GM21786 (cell line): Measurements from ENCODE around the gene ST3GAL3.
"Not testable (repeated sequence)": the region's sequence is repeated elsewhere in the genome, so short reads cannot be mapped to it uniquely, and the experiment has no call there.

Experiments
- ATAC-seq: cut with Tn5 transposase; IDR thresholded peaks from one replicate; pipeline ENCODE4 v1.9.1; 2021; ENCODE audit not compliant: unreplicated experiment

The ST3GAL3 gene

DNA sequence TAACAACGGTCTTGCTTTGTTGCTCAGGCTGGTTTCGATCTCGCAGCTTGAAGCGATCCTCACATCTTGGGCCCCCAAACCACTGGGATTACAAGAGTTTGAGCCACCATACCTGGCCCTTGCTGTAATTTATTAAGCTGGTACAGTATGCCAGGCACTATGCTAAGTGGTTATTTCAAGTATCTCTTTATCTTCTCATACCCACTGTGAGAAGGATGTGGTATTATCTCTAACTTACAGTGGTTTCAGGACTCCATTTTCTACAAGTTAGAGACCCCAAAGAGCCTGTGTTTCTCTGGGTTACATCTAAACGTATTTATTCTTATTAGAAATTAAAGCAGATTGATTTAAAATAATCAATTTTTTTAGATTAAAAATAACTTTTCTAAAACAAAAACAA, 8.1 kb upstream of the ST3GAL3 start:
- ATAC-seq: no peak

DNA sequence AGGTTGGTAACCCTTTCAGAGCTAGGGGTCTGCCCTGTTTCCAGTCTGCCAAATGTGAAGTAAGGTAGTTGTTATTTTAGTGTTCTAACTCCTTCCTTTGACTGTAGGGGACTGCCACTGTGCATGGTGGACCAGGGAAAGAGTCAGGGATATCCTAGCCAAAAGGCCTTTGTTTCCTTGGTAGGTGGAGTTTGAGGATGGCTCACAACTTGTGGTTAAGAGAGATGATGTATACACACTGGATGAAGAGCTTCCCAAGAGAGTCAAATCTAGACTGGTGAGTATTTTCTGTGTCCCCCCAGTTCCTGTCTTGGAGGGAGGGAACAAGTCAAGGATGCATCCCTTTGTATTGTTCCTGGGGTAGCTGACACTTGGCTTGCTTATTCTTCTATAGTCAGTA, 3.5 kb upstream of the ST3GAL3 start:
- no peak for ATAC-seq

DNA sequence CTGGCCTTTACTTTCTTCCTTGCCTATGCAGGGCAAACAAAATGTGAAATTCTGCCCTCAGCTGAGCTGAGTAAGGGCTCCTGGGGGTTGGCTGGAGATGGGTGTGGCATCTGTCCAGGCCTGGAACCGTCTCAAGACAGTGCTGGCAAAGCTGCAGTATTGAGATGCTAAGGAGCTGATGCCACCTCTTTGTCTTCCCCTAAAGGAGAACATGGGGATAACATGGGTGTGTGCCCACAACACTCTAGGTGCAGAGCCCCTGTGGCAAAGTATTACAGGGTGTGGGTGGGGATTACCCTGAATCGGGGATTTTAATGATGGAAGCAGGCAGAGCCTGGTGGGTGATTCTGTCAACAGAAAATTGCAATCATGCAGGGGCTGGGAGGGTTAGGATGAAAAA, 2.5 kb upstream of the ST3GAL3 start:
- ATAC-seq: no peak

DNA sequence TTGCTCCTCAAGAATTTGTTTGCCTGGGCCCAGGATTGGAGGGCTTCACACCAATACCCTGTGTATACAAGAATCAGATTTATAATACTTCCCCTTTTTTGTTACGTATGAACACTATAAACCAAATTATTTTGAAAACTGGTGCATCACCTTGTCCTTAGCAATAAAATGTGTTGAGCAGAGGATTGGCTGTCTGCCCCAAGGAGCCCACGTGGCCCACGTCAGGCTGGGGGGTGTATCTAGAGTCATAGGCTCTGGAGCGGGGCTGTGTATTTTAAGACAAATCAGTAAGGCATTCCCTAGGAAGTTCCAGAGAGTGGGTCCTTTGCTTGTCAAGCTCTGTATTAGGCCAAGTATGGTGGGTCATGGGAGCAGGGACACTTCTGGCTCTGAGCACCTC, 2.0 kb upstream of the ST3GAL3 start:
- ATAC-seq: no peak

DNA sequence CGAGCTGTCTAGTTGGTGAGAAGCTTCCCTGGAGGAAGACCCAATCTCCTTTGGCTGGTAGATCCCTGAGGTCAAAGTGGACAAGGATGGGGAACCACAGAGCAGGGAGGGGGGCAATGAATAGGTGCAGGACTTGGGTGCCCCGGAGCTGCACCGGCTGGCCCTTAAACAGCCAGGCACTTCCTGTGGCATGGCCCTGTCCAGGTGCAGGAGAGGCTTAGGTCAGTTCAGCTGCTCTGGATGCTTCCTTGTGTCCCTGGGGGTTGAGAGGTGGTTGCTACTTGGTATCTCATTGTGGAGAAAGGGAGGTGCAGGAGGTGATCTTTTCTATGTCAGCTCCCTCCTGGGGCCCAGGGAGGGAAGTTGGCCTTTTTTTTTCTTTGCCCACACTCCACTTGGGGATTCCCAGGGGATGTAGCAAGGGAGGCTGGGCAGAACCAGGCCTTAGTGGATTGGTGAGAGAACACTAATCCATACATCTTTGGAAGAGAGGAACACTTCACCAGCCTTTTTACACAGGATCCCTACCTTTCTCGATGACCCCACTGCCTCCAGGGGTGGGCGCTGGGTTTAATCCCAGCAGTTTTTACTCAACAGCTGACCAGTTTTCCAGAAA, 1.2 kb upstream of the ST3GAL3 start:
- ATAC-seq: no peak

GRCh38 chr1:43706598-43707189, 642 bp upstream of the ST3GAL3 start:
- peak; percentile 2 for ATAC-seq

DNA sequence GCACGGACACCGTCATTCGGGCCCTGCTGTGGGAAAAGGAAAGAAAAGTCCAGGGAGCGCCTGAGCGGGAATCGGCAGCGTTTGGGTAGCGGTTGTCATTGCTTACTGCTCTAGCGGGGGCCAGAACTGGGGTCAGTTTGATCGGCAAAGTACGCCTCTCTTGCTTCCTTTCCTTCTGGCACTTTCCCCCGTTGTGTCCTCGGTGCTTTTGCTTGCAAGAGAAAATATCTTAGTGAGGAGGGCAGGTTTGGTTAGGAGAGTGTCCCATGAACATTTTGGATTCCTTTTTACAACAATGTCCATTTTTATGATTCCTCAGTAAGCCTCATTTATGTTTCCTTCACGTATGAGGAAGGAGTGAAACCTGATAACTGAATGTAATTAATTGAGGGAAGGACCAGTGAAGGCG, 670 bp downstream of the ST3GAL3 start:
- no peak for ATAC-seq

GRCh38 chr1:43711049-43711448, 3.7 kb downstream of the ST3GAL3 start:
- ATAC-seq: no peak

DNA sequence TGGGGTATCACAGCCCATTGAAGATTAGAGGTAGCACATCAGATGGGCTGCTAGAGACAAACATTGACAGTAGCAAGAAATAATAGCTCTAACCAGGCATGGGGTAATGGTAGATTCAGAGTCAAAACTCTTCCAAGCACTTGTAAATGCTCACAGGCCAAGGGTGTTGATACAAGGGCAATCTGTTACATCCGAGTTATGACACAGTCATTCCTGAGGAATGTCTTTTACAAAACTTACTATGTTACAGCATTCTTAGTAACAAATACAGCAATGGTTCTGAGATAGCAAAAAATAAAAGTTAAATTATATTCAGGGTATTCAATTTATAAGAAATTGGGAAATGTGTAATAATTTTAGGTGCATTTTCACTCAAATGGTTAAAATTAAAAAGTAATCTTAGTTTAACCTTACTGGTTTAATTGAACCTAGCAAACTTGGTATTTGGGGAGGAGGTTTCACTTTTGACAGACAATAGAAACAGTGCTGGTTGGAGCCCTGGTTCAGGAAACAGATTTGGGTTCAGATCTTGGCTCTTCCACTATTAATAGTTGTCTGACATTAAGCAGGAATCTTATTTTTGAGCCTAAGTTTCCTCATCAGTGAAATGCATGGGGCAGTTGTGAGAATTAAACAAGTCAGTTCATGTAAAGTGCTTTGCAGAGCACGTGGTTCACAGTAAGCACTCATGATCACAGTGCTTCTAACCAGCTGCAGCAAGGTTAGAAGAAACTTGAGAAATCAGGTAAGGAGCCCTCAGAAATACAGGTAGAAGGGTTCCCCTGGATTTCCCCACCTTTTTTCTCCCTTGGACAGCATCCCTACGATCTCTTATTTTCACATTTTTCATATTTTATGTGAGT, 4.4 kb downstream of the ST3GAL3 start:
- ATAC-seq: no peak

DNA sequence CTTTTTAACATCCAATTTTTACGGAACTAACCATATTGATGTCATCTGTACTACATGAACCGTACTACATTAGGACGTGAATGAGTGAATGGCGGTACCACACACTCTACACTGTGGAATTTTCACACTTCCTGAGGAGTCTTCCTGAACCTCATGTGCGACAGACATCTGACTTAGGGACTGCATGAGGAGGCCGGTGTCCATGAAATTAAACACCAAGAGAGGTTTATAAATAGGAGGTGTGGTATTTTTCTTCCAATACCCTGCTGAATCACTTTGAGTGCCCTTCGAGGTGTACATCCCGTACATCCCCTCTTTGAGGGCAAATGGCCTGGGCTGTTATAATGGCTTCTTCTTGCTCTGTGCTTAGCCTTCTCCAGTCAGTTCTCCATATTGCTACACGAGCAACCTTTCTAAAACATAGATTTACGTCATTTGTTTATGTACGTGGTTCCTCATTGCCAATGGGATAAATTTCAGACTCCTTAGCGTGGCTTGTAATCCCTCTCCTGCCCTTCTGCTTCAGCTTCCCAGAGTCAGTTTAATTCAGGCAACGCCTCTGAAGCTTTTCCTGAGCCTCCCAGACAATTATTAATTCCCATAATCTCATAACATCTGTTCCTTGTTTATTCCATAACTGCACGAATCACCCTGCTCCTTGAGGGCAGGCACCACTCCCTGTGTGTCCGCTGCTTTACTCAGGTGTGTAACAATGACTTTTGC, 9.4 kb downstream of the ST3GAL3 start:
- no peak for ATAC-seq

DNA sequence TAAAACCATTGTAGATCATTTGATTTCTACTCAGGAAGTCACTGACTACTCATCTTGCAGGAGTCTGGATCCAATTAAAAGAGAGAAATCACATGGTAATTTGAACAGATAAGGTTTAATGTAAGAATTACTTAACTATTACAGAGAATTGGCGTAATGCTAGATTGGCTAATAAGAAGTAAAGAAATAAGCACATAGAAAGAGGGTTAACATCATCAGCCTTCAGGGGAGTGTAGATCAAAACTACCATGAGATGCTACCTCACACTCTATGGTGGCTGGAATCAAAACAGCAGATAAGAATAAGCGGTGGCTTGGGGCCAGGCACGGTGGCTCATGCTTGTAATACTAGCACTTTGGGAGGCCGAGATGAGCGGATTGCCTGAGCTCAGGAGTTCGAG, 11.7 kb downstream of the ST3GAL3 start:
- ATAC-seq: no peak

DNA sequence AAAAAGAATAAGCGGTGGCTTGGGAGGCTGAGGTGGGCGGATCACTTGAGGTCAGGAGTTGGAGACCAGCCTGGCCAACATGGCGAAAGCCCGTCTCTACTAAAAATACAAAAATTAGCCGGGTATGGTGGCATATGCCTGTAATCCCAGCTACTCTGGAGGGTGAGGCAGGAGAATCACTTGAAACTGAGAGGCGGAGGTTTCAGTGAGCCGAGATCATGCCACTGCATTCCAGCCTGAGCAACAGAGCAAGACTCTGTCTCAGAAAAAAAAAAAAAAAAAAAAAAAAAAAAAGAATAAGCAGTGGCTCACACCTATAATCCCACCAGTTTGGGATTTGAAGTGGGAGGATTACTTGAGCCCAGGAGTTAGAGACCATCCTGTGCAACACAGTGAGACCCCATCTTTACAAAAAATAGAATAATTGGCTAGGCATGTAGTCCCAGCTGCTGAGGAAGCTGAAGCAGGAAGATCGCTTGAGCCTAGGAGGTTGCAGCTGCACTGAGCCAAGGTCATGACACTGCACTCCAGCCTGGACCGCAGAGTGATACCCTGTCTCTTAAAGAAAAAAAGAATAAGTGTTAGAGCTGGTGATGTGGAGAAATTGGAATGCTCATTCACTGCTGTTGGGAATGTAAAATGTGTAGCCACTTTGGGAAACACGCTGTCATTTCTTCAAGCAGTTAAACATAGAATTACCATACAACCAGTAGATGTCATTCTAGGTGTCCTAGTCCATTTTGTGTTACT, 12.5 kb downstream of the ST3GAL3 start:
- not testable (repeated sequence) for ATAC-seq

GRCh38 chr1:43722810-43723209, 15.5 kb downstream of the ST3GAL3 start:
- ATAC-seq: no peak

DNA sequence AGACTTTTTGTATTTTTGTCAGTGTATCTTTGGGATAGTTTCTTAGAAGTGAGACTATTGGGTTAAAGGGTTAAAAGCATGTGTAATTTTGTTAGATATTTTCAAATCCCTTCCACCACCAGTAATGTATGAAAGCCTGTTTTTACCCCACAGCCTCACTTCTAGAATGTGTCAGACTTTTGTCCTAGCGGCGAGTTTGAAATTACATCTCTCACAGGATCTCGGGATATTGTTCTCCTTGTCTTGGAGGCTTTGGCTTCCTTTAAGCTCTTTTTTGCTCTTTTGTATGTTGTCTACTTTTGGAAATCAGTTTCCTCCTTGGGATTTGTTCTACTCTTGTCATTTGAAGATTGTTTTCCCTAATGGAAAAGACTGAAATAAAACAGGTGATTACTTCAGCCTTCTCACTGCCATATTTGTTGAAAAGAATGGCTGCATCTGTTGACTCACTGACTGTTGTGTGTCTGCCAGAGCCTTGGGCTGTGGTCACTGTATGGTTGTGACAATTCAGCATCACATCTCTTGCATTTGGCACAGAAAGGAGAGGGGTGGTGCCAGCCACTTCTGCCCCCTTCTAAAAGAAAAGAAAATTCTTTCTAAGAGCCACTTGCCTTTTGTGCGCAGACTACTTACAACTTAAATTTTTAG, 22.6 kb downstream of the ST3GAL3 start:
- no peak for ATAC-seq

GRCh38 chr1:43731867-43732531, 24.7 kb downstream of the ST3GAL3 start:
- ATAC-seq: no peak

DNA sequence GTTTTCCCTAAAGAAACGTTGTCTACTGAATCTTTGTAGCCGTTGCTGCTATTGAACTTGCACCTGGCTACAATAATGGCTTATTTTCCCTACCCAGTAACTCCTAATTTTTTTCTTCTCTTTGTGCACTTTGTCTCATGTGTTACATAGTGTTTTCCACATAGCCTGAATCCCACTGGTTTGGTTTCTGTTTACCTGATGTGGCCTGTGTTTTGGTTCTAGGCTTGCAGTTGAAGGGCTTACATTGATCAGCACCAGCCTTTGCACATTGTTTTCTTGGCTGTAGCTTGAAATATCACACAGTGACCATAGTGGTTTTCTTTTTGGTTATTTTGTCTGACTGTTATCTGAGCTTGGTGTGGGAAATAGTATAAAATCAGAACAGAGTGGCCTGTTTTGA, 29.5 kb downstream of the ST3GAL3 start:
- no peak for ATAC-seq

GRCh38 chr1:43742026-43742425, 34.7 kb downstream of the ST3GAL3 start:
- ATAC-seq: no peak

- ATAC-seq: no peak
Observed at GRCh38 chr1:43743206-43743605, 35.9 kb downstream of the ST3GAL3 start.

GRCh38 chr1:43747736-43748135, 40.4 kb downstream of the ST3GAL3 start:
- no peak for ATAC-seq

DNA sequence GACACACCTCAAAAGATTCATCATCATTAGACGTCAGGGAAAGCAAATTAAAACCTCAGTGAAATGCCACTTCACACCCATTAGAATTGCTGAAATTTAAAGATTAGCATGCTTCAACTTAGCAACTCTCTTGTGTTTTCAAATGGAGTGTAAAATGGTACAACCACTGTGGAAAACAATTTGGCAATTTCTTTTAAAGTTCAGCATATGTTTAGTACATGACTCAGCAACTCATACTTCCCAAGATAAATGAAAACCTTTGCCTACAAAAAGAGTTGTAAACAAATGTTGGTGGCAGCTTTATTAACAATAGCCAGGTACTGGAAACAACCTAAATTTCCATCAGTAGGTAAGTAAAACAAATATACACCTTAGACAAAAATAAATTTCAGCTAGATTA, 42.7 kb downstream of the ST3GAL3 start:
- no peak for ATAC-seq
